Lower leg skin (tissue), 3 donors: ENCODE data around the gene KRTAP10-4.

Source experiments
- POLR2A ChIP-seq, 2 donors: fragments of 450-650 bp; IDR thresholded peaks; one replicate each; pipeline ENCODE4 v1.6.1; 2016 to 2017; ENCODE audit warnings: antibody characterized with exemption in 2 of 2, mild to moderate bottlenecking in 1 of 2, moderate library complexity in 1 of 2
- TF ChIP-seq, protein P1 (sequence below), 3 donors: fragments of 450-650 bp; IDR thresholded peaks; one replicate each; pipeline ENCODE4 v1.5.1; 2016; ENCODE audit warnings: antibody characterized with exemption in 3 of 3, mild to moderate bottlenecking in 3 of 3, moderate library complexity in 2 of 3

DNA sequence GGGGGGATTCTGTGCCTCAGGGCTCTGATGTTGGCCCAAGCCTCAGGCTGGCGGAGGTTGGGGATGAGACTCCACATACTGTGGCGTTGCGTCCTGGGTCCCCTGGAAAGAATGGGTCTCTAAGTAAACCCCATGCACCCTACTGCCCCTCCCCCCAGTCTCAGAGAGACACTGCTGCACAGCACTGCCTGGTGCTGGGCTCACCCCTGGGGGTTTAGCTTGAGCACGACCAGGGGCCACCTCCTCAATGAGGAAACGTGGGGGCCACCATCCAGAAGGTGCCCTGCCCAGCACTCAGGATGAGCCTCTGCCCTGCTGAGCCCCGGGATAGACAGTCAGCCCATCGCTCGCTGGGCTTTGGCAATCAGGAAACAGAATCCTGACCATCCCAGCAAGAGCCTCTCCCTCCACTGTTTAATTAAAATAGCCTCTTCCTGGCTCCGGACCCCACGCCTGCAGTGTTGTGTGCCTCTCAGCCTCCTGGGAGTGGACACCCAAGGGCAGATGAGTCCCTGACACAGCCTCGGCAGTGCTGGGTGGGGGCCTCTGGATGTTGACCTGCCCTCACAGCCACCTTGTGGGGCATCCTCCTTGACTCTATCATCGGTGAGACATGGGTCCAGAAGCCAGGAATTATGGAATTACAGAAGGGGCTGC, 3.5 kb upstream of the KRTAP10-4 start:
- TF ChIP-seq, protein P1, sequence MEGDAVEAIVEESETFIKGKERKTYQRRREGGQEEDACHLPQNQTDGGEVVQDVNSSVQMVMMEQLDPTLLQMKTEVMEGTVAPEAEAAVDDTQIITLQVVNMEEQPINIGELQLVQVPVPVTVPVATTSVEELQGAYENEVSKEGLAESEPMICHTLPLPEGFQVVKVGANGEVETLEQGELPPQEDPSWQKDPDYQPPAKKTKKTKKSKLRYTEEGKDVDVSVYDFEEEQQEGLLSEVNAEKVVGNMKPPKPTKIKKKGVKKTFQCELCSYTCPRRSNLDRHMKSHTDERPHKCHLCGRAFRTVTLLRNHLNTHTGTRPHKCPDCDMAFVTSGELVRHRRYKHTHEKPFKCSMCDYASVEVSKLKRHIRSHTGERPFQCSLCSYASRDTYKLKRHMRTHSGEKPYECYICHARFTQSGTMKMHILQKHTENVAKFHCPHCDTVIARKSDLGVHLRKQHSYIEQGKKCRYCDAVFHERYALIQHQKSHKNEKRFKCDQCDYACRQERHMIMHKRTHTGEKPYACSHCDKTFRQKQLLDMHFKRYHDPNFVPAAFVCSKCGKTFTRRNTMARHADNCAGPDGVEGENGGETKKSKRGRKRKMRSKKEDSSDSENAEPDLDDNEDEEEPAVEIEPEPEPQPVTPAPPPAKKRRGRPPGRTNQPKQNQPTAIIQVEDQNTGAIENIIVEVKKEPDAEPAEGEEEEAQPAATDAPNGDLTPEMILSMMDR (IDR thresholded peaks at IDR 0.05): no peak
- TF ChIP-seq POLR2A (IDR thresholded peaks at IDR 0.05): no peak
